ENCODE data around the gene ANK3. TPM values are rescaled to one million over a fixed set of nuclear protein-coding genes. Genes with fewer than 3 reads are reported as not detected.

ANK3 gene
- total and polyA plus RNA-seq, 2 experiments from 2014 or later: 0.14 to 0.54 TPM

DNA sequence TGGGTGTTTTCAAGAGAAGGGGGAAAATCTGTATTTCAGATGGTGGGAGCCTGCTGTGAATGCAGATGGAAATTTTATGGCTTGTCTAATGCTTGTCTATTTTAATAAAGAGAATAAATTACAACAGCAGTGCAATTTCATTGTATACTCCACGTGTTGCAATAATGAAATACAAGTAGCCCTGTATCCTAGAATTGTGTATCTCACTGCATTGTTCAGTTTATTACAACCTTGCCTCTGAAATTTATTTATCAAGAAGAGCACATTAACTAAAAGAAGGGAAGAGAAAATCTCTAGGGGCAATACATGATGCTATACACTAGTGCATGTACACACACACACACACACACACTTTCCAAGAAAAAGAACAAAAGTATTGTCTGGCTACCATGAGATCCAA lies 21.8 kb downstream of the ANK3 start:
- no peak overlapping the region for H3K4me2 ChIP-seq (ENCODE audit: unreplicated experiment)
- H3K4me3 ChIP-seq: no peak overlapping the region
- no peaks in the 10 kb centered on the region for H3K36me3 ChIP-seq (ENCODE audit: low read depth)
- H3K27ac ChIP-seq: no peak overlapping the region
- no peaks in the 10 kb centered on the region for H3K27me3 ChIP-seq (replicated peaks; ENCODE audit: insufficient read depth)
- H3F3A ChIP-seq (ENCODE audit: insufficient read depth): no peaks in the 10 kb centered on the region
- no peak for TF ChIP-seq EZH2 (IDR thresholded peaks at IDR 0.05; ENCODE audit: insufficient read depth, poor library complexity, severe bottlenecking)
- no peak for TF ChIP-seq EZH2phosphoT487 (IDR thresholded peaks at IDR 0.05; ENCODE audit: insufficient read depth, low read depth)
- no peaks in the 10 kb centered on the region for H3K9me3 ChIP-seq (ENCODE audit: low read depth)
- no peak for DNase-seq
- no peaks in the 10 kb centered on the region for H4K20me1 ChIP-seq (ENCODE audit: insufficient read depth)
- H3K4me1 ChIP-seq (ENCODE audit: insufficient read depth): no peaks in the 10 kb centered on the region
- no peak overlapping the region for H3K9ac ChIP-seq
- WGBS, 2 experiments (ENCODE audit: low coverage in 1 of 2, low lambda C conversion rate in 2 of 2, missing lambda C conversion rate in 2 of 2): 43 to 50% methylated on average over 1 of the region's 1 CpG
- no peaks in the 10 kb centered on the region for H3K79me2 ChIP-seq (ENCODE audit: insufficient read depth)
- in situ Hi-C loops (cut with MboI): no loop called here
- H2AFZ ChIP-seq: peak overlapping the region; percentile 50; the same call in 1 of the 2 replicates
- H3K9me2 ChIP-seq (ENCODE audit: insufficient read depth): no peaks in the 10 kb centered on the region

DNA sequence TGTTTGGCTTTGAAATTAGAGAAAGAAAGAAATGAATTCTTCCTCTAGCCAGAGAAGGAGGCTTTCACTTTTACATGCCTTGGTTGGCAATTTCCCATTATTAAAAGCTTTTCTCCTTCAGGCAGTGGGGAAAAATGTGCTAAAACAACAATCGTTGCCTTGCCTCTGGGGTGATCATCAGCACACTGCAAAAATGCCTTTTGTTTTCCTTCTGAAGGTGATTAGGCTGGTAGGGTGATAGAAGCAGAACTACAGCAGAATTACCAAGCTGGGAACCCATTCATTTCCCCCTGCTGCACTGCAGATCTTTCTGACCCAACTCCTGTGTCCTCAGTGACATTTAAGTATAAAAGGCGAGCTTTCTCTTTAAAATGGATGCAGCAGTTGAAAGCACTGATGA lies 22.2 kb downstream of the ANK3 start:
- TF ChIP-seq EZH2phosphoT487 (IDR thresholded peaks at IDR 0.05; ENCODE audit: insufficient read depth, low read depth): no peak
- no peak for TF ChIP-seq EZH2 (IDR thresholded peaks at IDR 0.05; ENCODE audit: insufficient read depth, poor library complexity, severe bottlenecking)
- H3K4me1 ChIP-seq (ENCODE audit: insufficient read depth): no peaks in the 10 kb centered on the region
- no peaks in the 10 kb centered on the region for H4K20me1 ChIP-seq (ENCODE audit: insufficient read depth)
- no peaks in the 10 kb centered on the region for H3K36me3 ChIP-seq (ENCODE audit: low read depth)
- H3K9me3 ChIP-seq (ENCODE audit: low read depth): no peaks in the 10 kb centered on the region
- DNase-seq: peak; percentile 17
- H3K9ac ChIP-seq: no peak overlapping the region
- WGBS, 2 experiments (ENCODE audit: low coverage in 1 of 2, low lambda C conversion rate in 2 of 2, missing lambda C conversion rate in 2 of 2): 40 to 41% methylated on average over 2 of the region's 2 CpGs
- H3F3A ChIP-seq (ENCODE audit: insufficient read depth): no peaks in the 10 kb centered on the region
- in situ Hi-C loops (cut with MboI): no loop called here
- no peak overlapping the region for H3K27ac ChIP-seq
- H3K79me2 ChIP-seq (ENCODE audit: insufficient read depth): no peaks in the 10 kb centered on the region
- H3K4me3 ChIP-seq: no peak overlapping the region
- no peak overlapping the region for H3K4me2 ChIP-seq (ENCODE audit: unreplicated experiment)
- peak overlapping the region; percentile 50; the same call in 1 of the 2 replicates for H2AFZ ChIP-seq
- no peaks in the 10 kb centered on the region for H3K27me3 ChIP-seq (replicated peaks; ENCODE audit: insufficient read depth)
- H3K9me2 ChIP-seq (ENCODE audit: insufficient read depth): no peaks in the 10 kb centered on the region

DNA sequence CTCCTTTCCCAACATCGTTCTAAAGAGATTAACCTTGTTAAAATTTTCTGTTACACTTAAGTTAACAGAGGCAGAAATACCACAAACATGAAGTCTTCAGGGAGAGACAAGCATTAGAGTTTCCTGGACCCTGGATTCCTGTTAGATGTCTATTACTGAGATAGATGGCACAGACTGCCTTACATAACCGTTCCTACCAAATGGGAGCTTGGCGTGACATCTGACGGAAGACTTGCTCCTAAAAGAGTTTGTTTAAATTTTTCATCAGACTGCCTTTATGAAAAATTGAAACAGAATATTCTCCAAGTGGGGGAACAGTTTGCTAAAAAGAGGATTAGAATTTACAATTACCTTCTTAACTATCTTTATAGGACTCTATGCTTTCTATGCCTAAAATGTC lies 22.7 kb downstream of the ANK3 start:
- H3F3A ChIP-seq (ENCODE audit: insufficient read depth): no peaks in the 10 kb centered on the region
- no peak for DNase-seq
- H3K79me2 ChIP-seq (ENCODE audit: insufficient read depth): no peaks in the 10 kb centered on the region
- TF ChIP-seq EZH2phosphoT487 (IDR thresholded peaks at IDR 0.05; ENCODE audit: insufficient read depth, low read depth): no peak
- no peak for TF ChIP-seq EZH2 (IDR thresholded peaks at IDR 0.05; ENCODE audit: insufficient read depth, poor library complexity, severe bottlenecking)
- H3K9me3 ChIP-seq (ENCODE audit: low read depth): no peaks in the 10 kb centered on the region
- H3K4me3 ChIP-seq: no peak overlapping the region
- peak overlapping the region; percentile 50; the same call in 1 of the 2 replicates for H2AFZ ChIP-seq
- no peaks in the 10 kb centered on the region for H3K9me2 ChIP-seq (ENCODE audit: insufficient read depth)
- no peaks in the 10 kb centered on the region for H3K36me3 ChIP-seq (ENCODE audit: low read depth)
- H3K9ac ChIP-seq: no peak overlapping the region
- in situ Hi-C loops (cut with MboI): no loop called here
- no peaks in the 10 kb centered on the region for H3K4me1 ChIP-seq (ENCODE audit: insufficient read depth)
- 51 to 56% methylated on average over 4 of the region's 4 CpGs for WGBS, 2 experiments (ENCODE audit: low coverage in 1 of 2, low lambda C conversion rate in 2 of 2, missing lambda C conversion rate in 2 of 2)
- H3K27ac ChIP-seq: no peak overlapping the region
- no peaks in the 10 kb centered on the region for H3K27me3 ChIP-seq (replicated peaks; ENCODE audit: insufficient read depth)
- no peak overlapping the region for H3K4me2 ChIP-seq (ENCODE audit: unreplicated experiment)
- H4K20me1 ChIP-seq (ENCODE audit: insufficient read depth): no peaks in the 10 kb centered on the region

DNA sequence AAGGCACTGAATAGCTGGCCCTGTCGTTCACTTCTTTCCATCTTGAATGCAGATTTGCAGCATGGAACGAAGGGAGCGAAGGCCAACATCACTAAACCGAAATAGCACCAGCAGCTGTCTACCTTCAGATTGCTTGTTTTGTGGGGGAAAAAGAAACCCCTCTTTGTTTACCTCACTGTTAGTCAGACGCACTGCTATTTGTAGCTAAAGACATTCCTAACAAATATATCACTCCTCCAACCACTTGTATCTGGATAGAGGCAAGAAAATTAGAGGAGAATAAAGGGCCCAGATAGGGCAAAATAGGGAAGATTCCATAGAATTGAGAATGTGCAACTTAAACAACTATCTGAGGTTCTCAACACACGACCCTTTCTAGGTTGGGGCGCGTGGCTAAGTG lies 26.5 kb downstream of the ANK3 start:
- Histone ChIP-seq H3K9me2 (ENCODE audit: insufficient read depth) (no peaks in the 10 kb centered on the region), H3K4me2 (ENCODE audit: unreplicated experiment) (no peak overlapping the region), H3K36me3 (ENCODE audit: low read depth) (no peaks in the 10 kb centered on the region), H3K9ac (no peak overlapping the region), H4K20me1 (ENCODE audit: insufficient read depth) (no peaks in the 10 kb centered on the region), H2AFZ (no peak overlapping the region), H3K79me2 (ENCODE audit: insufficient read depth) (no peaks in the 10 kb centered on the region), H3K9me3 (ENCODE audit: low read depth) (no peaks in the 10 kb centered on the region), H3K27me3 (replicated peaks; ENCODE audit: insufficient read depth) (no peaks in the 10 kb centered on the region), H3K4me3 (no peak overlapping the region), H3F3A (ENCODE audit: insufficient read depth) (no peaks in the 10 kb centered on the region), H3K4me1 (ENCODE audit: insufficient read depth) (no peaks in the 10 kb centered on the region), H3K27ac (no peak overlapping the region)
- in situ Hi-C loops (cut with MboI): no loop called here
- no peak for TF ChIP-seq EZH2phosphoT487 (IDR thresholded peaks at IDR 0.05; ENCODE audit: insufficient read depth, low read depth)
- no peak for TF ChIP-seq EZH2 (IDR thresholded peaks at IDR 0.05; ENCODE audit: insufficient read depth, poor library complexity, severe bottlenecking)
- 69 to 72% methylated on average over 8 of the region's 8 CpGs for WGBS, 2 experiments (ENCODE audit: low coverage in 1 of 2, low lambda C conversion rate in 2 of 2, missing lambda C conversion rate in 2 of 2)
- DNase-seq: peak; percentile 20

DNA sequence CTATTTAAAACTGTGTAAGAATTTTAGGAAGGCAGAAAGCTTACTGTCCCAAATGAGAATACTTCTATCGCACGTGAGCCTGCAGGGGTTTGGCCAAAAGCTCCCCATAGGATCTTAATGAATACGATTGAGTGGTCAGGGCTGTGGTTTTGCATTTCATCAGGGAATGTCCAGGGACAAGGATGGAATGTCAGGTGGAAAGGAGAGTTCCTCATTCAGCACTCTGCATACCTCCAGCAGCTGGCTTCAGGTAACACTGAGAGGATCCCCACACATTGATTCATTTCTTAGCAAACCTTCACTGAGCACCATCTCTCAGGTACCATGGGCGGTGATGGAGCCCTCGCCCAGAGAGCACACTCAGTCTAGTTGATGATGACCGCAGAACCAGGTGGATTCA lies 27.2 kb downstream of the ANK3 start:
- in situ Hi-C loops (cut with MboI): no loop called here
- Histone ChIP-seq H3K4me3 (no peak overlapping the region), H4K20me1 (ENCODE audit: insufficient read depth) (no peaks in the 10 kb centered on the region), H3K79me2 (ENCODE audit: insufficient read depth) (no peaks in the 10 kb centered on the region), H3K9ac (no peak overlapping the region), H3K9me3 (ENCODE audit: low read depth) (no peaks in the 10 kb centered on the region), H3F3A (ENCODE audit: insufficient read depth) (no peaks in the 10 kb centered on the region), H3K27ac (no peak overlapping the region), H3K36me3 (ENCODE audit: low read depth) (no peaks in the 10 kb centered on the region), H3K4me1 (ENCODE audit: insufficient read depth) (no peaks in the 10 kb centered on the region), H3K4me2 (ENCODE audit: unreplicated experiment) (no peak overlapping the region), H2AFZ (no peak overlapping the region), H3K9me2 (ENCODE audit: insufficient read depth) (no peaks in the 10 kb centered on the region), H3K27me3 (replicated peaks; ENCODE audit: insufficient read depth) (no peaks in the 10 kb centered on the region)
- DNase-seq: no peak
- TF ChIP-seq EZH2 (IDR thresholded peaks at IDR 0.05; ENCODE audit: insufficient read depth, poor library complexity, severe bottlenecking) (no peak), EZH2phosphoT487 (IDR thresholded peaks at IDR 0.05; ENCODE audit: insufficient read depth, low read depth) (no peak)
- 94% methylated on average over 6 of the region's 6 CpGs for WGBS, 2 experiments (ENCODE audit: low coverage in 1 of 2, low lambda C conversion rate in 2 of 2, missing lambda C conversion rate in 2 of 2)
